Esophagus muscularis mucosa (tissue), 4 donors: ENCODE data around the gene GOLIM4. TPM values are rescaled to one million over a fixed set of nuclear protein-coding genes. Genes with fewer than 3 reads are reported as not detected.
"Not testable (repeated sequence)": the region's sequence is repeated elsewhere in the genome, so short reads cannot be mapped to it uniquely, and the experiment has no call there.

Experiments
- DNase-seq: peaks from one replicate; pipeline ENCODE4 v3.0.0-alpha.2; 2017; ENCODE audit errors: extremely low spot score
- H3K27ac ChIP-seq, 4 donors: fragments of 200-600 bp; sonication (generic); replicated peaks in 1 of 4; 1 replicate in 3 of 4; 2 replicates in 1 of 4; pipeline ENCODE4 v1.5.1; 2016 to 2019; ENCODE audit warnings: mild to moderate bottlenecking in 1 of 4
- H3K27me3 ChIP-seq, 4 donors: fragments of 200-600 bp; sonication (generic); one replicate each; pipeline versions ENCODE4 v1.5.1 to v1.6.0; 2016 to 2019
- H3K36me3 ChIP-seq, 4 donors: fragments of 200-600 bp; sonication (generic); one replicate each; pipeline ENCODE4 v1.5.1; 2016 to 2019
- H3K4me1 ChIP-seq, 4 donors: fragments of 200-600 bp; sonication (generic); one replicate each; pipeline ENCODE4 v1.5.1; 2016 to 2019
- H3K4me3 ChIP-seq, 4 donors: fragments of 200-600 bp; sonication (generic); 1 replicate in 2 of 4; 2 replicates in 2 of 4; pipeline ENCODE4 v1.5.1; 2016 to 2019; ENCODE audit warnings: mild to moderate bottlenecking in 4 of 4, moderate library complexity in 1 of 4
- H3K9me3 ChIP-seq, 4 donors: fragments of 200-600 bp; sonication (generic); 1 replicate in 3 of 4; 2 replicates in 1 of 4; pipeline ENCODE4 v1.5.1; 2016 to 2019
- CTCF ChIP-seq, 3 experiments: fragments of 200-600 bp in 2 of 3; fragments of 450-650 bp in 1 of 3; sonication (generic) in 2 of 3; IDR thresholded peaks; one replicate each; pipeline ENCODE4 v1.5.1; 2017 to 2019; ENCODE audit warnings: antibody characterized with exemption in 3 of 3, mild to moderate bottlenecking in 2 of 3, moderate library complexity in 1 of 3
- EP300 ChIP-seq: sonication (generic); formaldehyde crosslinking; IDR thresholded peaks from one replicate; pipeline ENCODE4 v1.6.1; 2017; ENCODE audit warnings: antibody characterized with exemption
- POLR2A ChIP-seq: fragments of 450-650 bp; IDR thresholded peaks from one replicate; pipeline ENCODE4 v1.6.1; 2017; ENCODE audit warnings: antibody characterized with exemption, moderate library complexity, mild to moderate bottlenecking, low read depth
- POLR2AphosphoS5 ChIP-seq, 2 donors: sonication (generic); formaldehyde crosslinking; IDR thresholded peaks; one replicate each; pipeline ENCODE4 v1.6.1; 2017; ENCODE audit warnings: antibody characterized with exemption in 2 of 2
- WGBS: methylation state at CpG from one replicate; pipeline ENCODE4 v1.1.5; 2018; 5-methylcytosine and 5-hydroxymethylcytosine counted together
- intact Hi-C: fragments of 100-400 bp; cut with DNase I; formaldehyde crosslinking; loops from one replicate; pipeline ENCODE4 v1.15.1; 2023
- total RNA-seq, 4 donors: library from RNA; depleted of rRNA; stranded (reverse); fragments of >200 nt; gene quantifications; one replicate each; pipeline versions ENCODE4 v1.1.0 to v1.2.1, GENCODE V29; 2016

GOLIM4 gene
- total RNA-seq, 4 donors from 2014 or later: 41.7 to 46.5 (median 45.0) TPM

DNA sequence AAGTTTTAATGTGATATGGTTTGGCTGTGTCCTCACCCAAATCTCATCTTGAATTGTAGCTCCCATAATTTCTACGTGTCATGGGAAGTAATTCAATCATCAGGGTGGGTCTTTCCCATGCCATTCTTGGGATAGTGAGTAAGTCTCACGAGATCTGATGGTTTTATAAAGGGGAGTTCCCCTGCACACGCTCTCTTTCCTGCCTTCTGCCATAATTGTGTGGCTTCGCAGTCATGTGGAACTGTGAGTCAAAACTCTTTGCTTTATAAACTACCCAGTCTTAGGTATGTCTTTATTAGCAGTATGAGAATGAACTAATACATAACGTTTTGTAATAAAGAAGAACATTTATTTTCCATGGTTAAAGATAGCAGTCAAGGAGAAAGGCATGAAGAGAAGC, 39.2 kb upstream of the GOLIM4 start:
- WGBS: 68% methylated on average over 5 of the region's 5 CpGs
- intact Hi-C loops: no loop called here
- Histone ChIP-seq H3K4me3 (no peak overlapping the region), H3K27me3 (no peaks in the 10 kb centered on the region), H3K9me3 (no peaks in the 10 kb centered on the region), H3K27ac (no peak overlapping the region), H3K36me3 (no peaks in the 10 kb centered on the region), H3K4me1 (peaks cover 0 to 4% (median 2%) of the 10 kb centered on the region in 4 donors)
- DNase-seq: no peak
- TF ChIP-seq CTCF (IDR thresholded peaks at IDR 0.05) (no peak), POLR2AphosphoS5 (IDR thresholded peaks at IDR 0.05) (no peak)

GRCh38 chr3:168130250-168130649, 34.5 kb upstream of the GOLIM4 start:
- H3K36me3 ChIP-seq, H3K27me3 ChIP-seq, intact Hi-C loops, H3K4me3 ChIP-seq, DNase-seq, H3K9me3 ChIP-seq, H3K4me1 ChIP-seq, H3K27ac ChIP-seq: not testable (repeated sequence)
- 91% methylated on average over 3 of the region's 3 CpGs for WGBS

DNA sequence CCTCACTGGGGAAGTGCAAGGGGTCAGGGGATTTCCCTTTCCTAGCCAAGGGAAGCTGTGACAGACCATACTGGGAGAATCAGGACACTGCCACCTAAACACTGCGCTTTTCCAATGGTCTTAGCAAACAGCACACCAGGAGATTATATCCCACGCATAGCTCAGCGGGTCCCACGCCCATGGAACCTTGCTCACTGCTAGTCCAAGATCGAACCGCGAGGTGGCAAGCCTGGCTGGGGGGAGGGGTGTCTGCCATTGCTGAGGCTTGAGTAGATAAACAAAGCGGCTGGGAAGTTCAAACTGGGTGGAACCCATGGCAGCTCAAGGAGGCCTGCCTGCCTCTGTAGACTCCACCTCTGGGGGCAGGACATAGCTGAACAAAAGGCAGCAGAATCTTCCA, 32.7 kb upstream of the GOLIM4 start:
- H3K4me1 ChIP-seq, H3K27ac ChIP-seq, H3K9me3 ChIP-seq, H3K4me3 ChIP-seq, intact Hi-C loops, DNase-seq, H3K36me3 ChIP-seq, H3K27me3 ChIP-seq: not testable (repeated sequence)
- 91% methylated on average over 8 of the region's 8 CpGs for WGBS

DNA sequence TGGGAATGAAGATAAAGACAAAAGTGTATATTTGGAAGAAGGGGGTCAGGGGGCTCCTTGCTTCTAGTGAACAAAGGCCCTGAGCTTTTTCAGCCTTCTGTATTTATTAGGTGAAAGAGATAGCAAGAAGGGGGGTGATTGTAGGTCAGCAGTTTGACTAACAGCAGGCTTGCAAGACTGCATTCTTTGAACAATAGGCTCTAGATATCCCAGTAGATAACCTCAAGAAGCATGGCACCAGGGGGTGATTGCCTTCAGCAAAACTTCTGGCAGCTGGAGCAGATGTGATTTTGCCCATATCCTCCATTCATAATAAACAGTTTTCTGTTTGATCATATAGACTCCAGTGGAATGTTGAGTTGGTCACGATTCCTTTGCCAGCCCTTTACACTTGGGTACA, 31.7 kb upstream of the GOLIM4 start:
- no peak overlapping the region for H3K27ac ChIP-seq
- TF ChIP-seq CTCF (IDR thresholded peaks at IDR 0.05): no peak
- peaks cover 0 to 17% (median 12%) of the 10 kb centered on the region in 4 donors for H3K4me1 ChIP-seq
- intact Hi-C loops: no loop called here
- H3K9me3 ChIP-seq: no peaks in the 10 kb centered on the region
- no peak for DNase-seq
- H3K36me3 ChIP-seq: no peaks in the 10 kb centered on the region
- H3K27me3 ChIP-seq: no peaks in the 10 kb centered on the region
- H3K4me3 ChIP-seq: no peak overlapping the region
- WGBS: 96% methylated on average over 1 of the region's 1 CpG

- intact Hi-C loops: no loop called here
- Histone ChIP-seq H3K27me3 (no peaks in the 10 kb centered on the region), H3K4me1 (peaks cover 0 to 21% (median 19%) of the 10 kb centered on the region in 4 donors), H3K4me3 (no peak overlapping the region), H3K36me3 (no peaks in the 10 kb centered on the region), H3K27ac (no peak overlapping the region), H3K9me3 (no peaks in the 10 kb centered on the region)
- WGBS: 96% methylated on average over 7 of the region's 7 CpGs
- DNase-seq: no peak
- no peak for TF ChIP-seq POLR2A
- TF ChIP-seq EP300: no peak
- no peak for TF ChIP-seq POLR2AphosphoS5 (IDR thresholded peaks at IDR 0.05)
- no peak for TF ChIP-seq CTCF (IDR thresholded peaks at IDR 0.05)
Measured at GRCh38 chr3:168124791-168125190, 29.1 kb upstream of the GOLIM4 start.

- intact Hi-C loops: no loop called here
- Histone ChIP-seq H3K36me3 (no peaks in the 10 kb centered on the region), H3K27me3 (no peaks in the 10 kb centered on the region), H3K4me1 (peaks cover 0 to 21% (median 19%) of the 10 kb centered on the region in 4 donors), H3K27ac (no peak overlapping the region), H3K9me3 (no peaks in the 10 kb centered on the region), H3K4me3 (no peak overlapping the region)
- no peak for TF ChIP-seq CTCF (IDR thresholded peaks at IDR 0.05)
- TF ChIP-seq POLR2AphosphoS5 (IDR thresholded peaks at IDR 0.05): no peak
- no peak for TF ChIP-seq POLR2A
- TF ChIP-seq EP300: no peak
- no peak for DNase-seq
Measured at GRCh38 chr3:168124291-168124690, 28.6 kb upstream of the GOLIM4 start.
